Endodermal cell (in vitro differentiated cells): ENCODE results near the gene ESR2. TPM values are rescaled to one million over a fixed set of nuclear protein-coding genes. Genes with fewer than 3 reads are reported as not detected.

Experiments
- DNase-seq: peaks from one replicate; pipeline ENCODE4 v3.0.0-alpha.2; 2017
- H3K27ac ChIP-seq: 2 replicates; pipeline ENCODE4 v1.5.1; 2013; ENCODE audit warnings: mild to moderate bottlenecking, low read depth, low read length, moderate library complexity
- H3K27me3 ChIP-seq: 2 replicates; pipeline ENCODE4 v1.6.1; 2013; ENCODE audit warnings: mild to moderate bottlenecking, low read length, moderate library complexity; ENCODE audit not compliant: insufficient read depth, control insufficient read depth, poor library complexity, severe bottlenecking
- H3K36me3 ChIP-seq: 2 replicates; pipeline ENCODE4 v1.7.0; 2013; ENCODE audit warnings: mild to moderate bottlenecking, low read length, moderate library complexity; ENCODE audit not compliant: control insufficient read depth, insufficient read depth
- H3K4me1 ChIP-seq: one replicate; pipeline ENCODE4 v1.7.0; 2013; ENCODE audit warnings: low read length; ENCODE audit not compliant: control insufficient read depth, insufficient read depth
- H3K4me3 ChIP-seq: 2 replicates; pipeline ENCODE4 v1.5.1; 2013; ENCODE audit warnings: mild to moderate bottlenecking, low read length, moderate library complexity
- H3K9ac ChIP-seq: 2 replicates; pipeline ENCODE4 v1.6.1; 2013; ENCODE audit warnings: mild to moderate bottlenecking, low read length, moderate library complexity; ENCODE audit not compliant: poor library complexity, severe bottlenecking; ENCODE audit errors: extremely low read depth
- H3K9me3 ChIP-seq: 2 replicates; pipeline ENCODE4 v1.6.1; 2013; ENCODE audit warnings: mild to moderate bottlenecking, low read length, moderate library complexity; ENCODE audit not compliant: control insufficient read depth
- H3K27ac Mint-ChIP-seq: 2 replicates; pipeline ENCODE4 v1.8.0; 2020; ENCODE audit warnings: mixed read lengths
- H3K27me3 Mint-ChIP-seq: 2 replicates; pipeline ENCODE4 v1.8.0; 2021; ENCODE audit warnings: mild to moderate bottlenecking, mixed read lengths; ENCODE audit not compliant: insufficient read depth
- H3K36me3 Mint-ChIP-seq: 2 replicates; pipeline ENCODE4 v1.8.0; 2020; ENCODE audit warnings: low read depth, mixed read lengths
- H3K4me1 Mint-ChIP-seq: 2 replicates; pipeline ENCODE4 v1.8.0; 2020; ENCODE audit warnings: mixed read lengths
- H3K4me3 Mint-ChIP-seq: 2 replicates; pipeline ENCODE4 v1.8.0; 2020; ENCODE audit warnings: mild to moderate bottlenecking, moderate library complexity, mixed read lengths
- H3K9me3 Mint-ChIP-seq: 2 replicates; pipeline ENCODE4 v1.8.0; 2020; ENCODE audit warnings: mild to moderate bottlenecking, mixed read lengths
- WGBS, 2 experiments: methylation state at CpG; one replicate each; pipeline versions ENCODE4 v1.1.5 to v1.1.7; 2013; ENCODE audit warnings: missing lambda C conversion rate in 2 of 2, mixed read lengths in 1 of 2; ENCODE audit not compliant: insufficient coverage in 1 of 2, insufficient read length in 1 of 2; 5-methylcytosine and 5-hydroxymethylcytosine counted together
- total RNA-seq, 2 donors: library from RNA; stranded (reverse); fragmentation: NEBNext Ultra II Directional in 1 of 2; extraction: Animal tissue kit (Norgen Biotek cat#: 25700) in 1 of 2; gene quantifications; 2 replicates in 1 of 2; 3 replicates in 1 of 2; pipeline ENCODE4 v1.2.1, GENCODE V29; 2021
- TF ChIP-seq, protein P1 (sequence below): fragments of 200-600 bp; sonication (generic); conservative IDR thresholded peaks from 2 replicates; pipeline ENCODE4 v1.5.0; 2021; ENCODE audit warnings: antibody characterized with exemption, mild to moderate bottlenecking

ESR2 gene
- total RNA-seq, 2 donors from 2014 or later, result 0.57 to 0.66 TPM

DNA sequence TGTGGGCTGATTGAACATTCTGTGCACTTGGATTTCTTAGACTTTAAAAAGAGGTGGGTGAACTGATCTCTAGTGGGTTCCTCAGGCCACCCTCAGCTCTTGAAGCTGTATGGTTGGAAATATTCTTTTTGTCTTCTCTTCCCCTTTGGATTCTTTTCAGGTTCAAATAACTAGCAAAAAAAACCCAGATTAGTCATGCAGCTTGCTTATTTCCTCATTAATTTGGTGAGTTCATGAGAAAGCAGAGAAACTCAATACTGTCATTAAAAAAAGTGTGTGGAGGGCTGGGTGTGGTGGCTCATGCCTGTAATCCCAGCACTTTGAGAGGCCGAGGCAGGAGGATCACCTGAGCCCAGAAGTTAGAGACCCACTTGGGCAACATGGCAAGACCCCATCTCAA lies 183.4 kb downstream of the ESR2 start:
- Mint-ChIP-seq H3K4me3 (no peak overlapping the region), H3K9me3 (no peaks in the 10 kb centered on the region), H3K27me3 (no peaks in the 10 kb centered on the region), H3K4me1 (peaks cover 2% of the 10 kb centered on the region), H3K27ac (no peak overlapping the region), H3K36me3 (peaks cover 7% of the 10 kb centered on the region)
- H3K27me3 ChIP-seq, result no peaks in the 10 kb centered on the region
- peaks cover 9% of the 10 kb centered on the region for H3K36me3 ChIP-seq
- DNase-seq, result no peak
- H3K9me3 ChIP-seq, result no peaks in the 10 kb centered on the region
- no peak overlapping the region for H3K27ac ChIP-seq
- WGBS, 2 experiments, result 92 to 100% methylated on average over 1 of the region's 1 CpG
- H3K4me1 ChIP-seq, result no peaks in the 10 kb centered on the region
- no peak overlapping the region for H3K4me3 ChIP-seq
- TF ChIP-seq, protein P1, sequence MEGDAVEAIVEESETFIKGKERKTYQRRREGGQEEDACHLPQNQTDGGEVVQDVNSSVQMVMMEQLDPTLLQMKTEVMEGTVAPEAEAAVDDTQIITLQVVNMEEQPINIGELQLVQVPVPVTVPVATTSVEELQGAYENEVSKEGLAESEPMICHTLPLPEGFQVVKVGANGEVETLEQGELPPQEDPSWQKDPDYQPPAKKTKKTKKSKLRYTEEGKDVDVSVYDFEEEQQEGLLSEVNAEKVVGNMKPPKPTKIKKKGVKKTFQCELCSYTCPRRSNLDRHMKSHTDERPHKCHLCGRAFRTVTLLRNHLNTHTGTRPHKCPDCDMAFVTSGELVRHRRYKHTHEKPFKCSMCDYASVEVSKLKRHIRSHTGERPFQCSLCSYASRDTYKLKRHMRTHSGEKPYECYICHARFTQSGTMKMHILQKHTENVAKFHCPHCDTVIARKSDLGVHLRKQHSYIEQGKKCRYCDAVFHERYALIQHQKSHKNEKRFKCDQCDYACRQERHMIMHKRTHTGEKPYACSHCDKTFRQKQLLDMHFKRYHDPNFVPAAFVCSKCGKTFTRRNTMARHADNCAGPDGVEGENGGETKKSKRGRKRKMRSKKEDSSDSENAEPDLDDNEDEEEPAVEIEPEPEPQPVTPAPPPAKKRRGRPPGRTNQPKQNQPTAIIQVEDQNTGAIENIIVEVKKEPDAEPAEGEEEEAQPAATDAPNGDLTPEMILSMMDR, result no peak
- H3K9ac ChIP-seq, result no peak overlapping the region

DNA sequence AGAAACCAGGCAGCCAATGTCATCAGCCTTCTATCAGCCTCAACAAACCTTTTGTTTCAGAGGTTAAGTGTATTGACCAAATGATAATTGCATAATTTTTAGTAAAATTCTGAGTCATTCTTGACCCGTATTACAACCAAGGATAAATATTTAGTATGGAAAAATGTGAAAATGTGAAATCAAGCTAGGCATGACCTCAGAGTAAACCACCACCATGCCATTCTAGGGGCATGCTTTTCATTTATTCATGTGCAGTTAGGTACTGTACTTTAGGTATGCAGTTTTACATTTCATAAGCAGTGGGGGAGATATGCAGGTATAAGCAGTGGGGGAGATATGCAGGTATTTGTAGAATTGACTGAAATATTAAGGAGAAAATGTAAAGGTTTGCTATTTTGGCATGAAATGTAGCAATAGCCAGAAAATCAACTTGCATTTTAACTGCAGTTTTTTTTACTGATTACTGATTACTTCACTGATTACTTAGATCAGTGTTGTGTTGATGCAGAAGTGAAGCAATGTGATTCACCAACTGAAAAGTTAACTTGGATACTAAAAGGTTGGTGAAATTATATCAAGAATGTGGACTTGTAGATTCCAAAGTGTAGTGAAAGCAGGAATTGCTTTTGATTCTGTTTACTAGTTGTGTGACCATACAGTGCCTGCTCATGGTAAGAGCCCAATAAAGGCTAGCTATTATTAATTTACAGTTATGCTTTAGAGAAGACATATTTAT lies 184.2 kb downstream of the ESR2 start:
- H3K9me3 ChIP-seq, result no peaks in the 10 kb centered on the region
- H3K27me3 ChIP-seq, result no peaks in the 10 kb centered on the region
- H3K4me1 ChIP-seq, result no peaks in the 10 kb centered on the region
- 93% methylated on average over 1 of the region's 1 CpG; no CpG with 5 or more reads in 1 of the 2 experiments for WGBS, 2 experiments
- Mint-ChIP-seq H3K36me3 (peaks cover 4% of the 10 kb centered on the region), H3K4me3 (no peak overlapping the region), H3K27me3 (no peaks in the 10 kb centered on the region), H3K9me3 (no peaks in the 10 kb centered on the region), H3K27ac (no peak overlapping the region), H3K4me1 (peaks cover 2% of the 10 kb centered on the region)
- peaks cover 9% of the 10 kb centered on the region for H3K36me3 ChIP-seq
- no peak overlapping the region for H3K4me3 ChIP-seq
- TF ChIP-seq, protein P1, result no peak
- no peak for DNase-seq
- no peak overlapping the region for H3K9ac ChIP-seq
- no peak overlapping the region for H3K27ac ChIP-seq

DNA sequence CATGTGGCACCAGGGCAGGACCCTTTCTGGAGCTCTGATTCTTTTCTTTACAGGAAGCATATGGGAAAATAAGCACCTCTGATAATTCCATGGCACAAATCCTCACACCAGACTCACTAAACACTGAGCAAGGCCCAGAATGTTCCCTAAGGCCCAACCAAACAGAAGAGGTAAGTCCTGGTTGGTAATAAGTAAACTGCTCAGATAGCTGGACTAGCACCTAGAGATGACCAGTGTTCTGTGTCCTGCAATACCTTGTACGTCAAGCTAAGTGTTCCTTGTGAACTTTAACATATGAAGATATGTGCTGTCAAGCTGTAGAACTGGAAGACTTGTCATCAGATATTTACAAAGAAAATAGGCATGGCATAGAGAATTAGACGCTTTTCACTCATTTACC lies 186.7 kb downstream of the ESR2 start:
- Histone ChIP-seq H3K27me3 (no peaks in the 10 kb centered on the region), H3K9me3 (no peaks in the 10 kb centered on the region), H3K27ac (no peak overlapping the region), H3K36me3 (peaks cover 9% of the 10 kb centered on the region), H3K9ac (no peak overlapping the region), H3K4me3 (no peak overlapping the region), H3K4me1 (no peaks in the 10 kb centered on the region)
- whole genome bisulfite sequencing, 2 experiments, result 78 to 96% methylated on average over 1 to 2 of the region's 2 CpGs
- H3K27ac Mint-ChIP-seq, result no peak overlapping the region
- DNase-seq, result no peak
- H3K27me3 Mint-ChIP-seq, result no peaks in the 10 kb centered on the region
- H3K9me3 Mint-ChIP-seq, result no peaks in the 10 kb centered on the region
- TF ChIP-seq, protein P1, result no peak
- H3K4me1 Mint-ChIP-seq, result no peaks in the 10 kb centered on the region
- H3K36me3 Mint-ChIP-seq, result peaks cover 9% of the 10 kb centered on the region
- H3K4me3 Mint-ChIP-seq, result no peak overlapping the region
